Gastrocnemius medialis (tissue), 4 donors: ENCODE data around the gene FRMD3.

Experiments used
- POLR2A ChIP-seq, 2 donors: fragments of 450-650 bp; IDR thresholded peaks; one replicate each; pipeline ENCODE4 v1.6.1; 2017; ENCODE audit warnings: antibody characterized with exemption in 2 of 2, mild to moderate bottlenecking in 2 of 2, moderate library complexity in 2 of 2
- TF ChIP-seq, protein P1 (sequence below), 5 experiments: fragments of 450-650 bp in 3 of 5; fragments of 200-600 bp in 2 of 5; sonication (generic) in 2 of 5; IDR thresholded peaks in 4 of 5; conservative IDR thresholded peaks in 1 of 5; 1 replicate in 4 of 5; 2 replicates in 1 of 5; pipeline ENCODE4 v1.5.1; 2016 to 2019; ENCODE audit warnings: antibody characterized with exemption in 5 of 5, mild to moderate bottlenecking in 3 of 5, moderate library complexity in 3 of 5

DNA sequence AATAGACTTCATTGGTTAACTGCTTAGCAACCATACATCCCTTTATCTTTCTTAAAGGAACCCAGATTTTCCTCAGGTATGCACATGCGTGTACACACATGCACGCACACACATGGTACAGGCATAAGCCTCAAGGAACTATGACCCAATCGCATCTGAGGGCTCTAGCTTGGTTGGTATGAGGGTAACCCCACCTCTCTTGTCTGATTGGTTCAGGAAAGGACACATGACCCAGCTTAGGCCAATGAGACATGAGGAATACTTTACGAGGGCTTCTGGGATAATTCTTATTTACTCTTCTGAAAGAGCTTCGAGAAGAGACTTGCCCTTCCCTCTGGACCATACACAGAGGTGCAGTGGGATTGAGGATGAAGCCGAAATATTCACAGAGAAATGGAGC lies 141.9 kb downstream of the FRMD3 start:
- TF ChIP-seq, protein P1, sequence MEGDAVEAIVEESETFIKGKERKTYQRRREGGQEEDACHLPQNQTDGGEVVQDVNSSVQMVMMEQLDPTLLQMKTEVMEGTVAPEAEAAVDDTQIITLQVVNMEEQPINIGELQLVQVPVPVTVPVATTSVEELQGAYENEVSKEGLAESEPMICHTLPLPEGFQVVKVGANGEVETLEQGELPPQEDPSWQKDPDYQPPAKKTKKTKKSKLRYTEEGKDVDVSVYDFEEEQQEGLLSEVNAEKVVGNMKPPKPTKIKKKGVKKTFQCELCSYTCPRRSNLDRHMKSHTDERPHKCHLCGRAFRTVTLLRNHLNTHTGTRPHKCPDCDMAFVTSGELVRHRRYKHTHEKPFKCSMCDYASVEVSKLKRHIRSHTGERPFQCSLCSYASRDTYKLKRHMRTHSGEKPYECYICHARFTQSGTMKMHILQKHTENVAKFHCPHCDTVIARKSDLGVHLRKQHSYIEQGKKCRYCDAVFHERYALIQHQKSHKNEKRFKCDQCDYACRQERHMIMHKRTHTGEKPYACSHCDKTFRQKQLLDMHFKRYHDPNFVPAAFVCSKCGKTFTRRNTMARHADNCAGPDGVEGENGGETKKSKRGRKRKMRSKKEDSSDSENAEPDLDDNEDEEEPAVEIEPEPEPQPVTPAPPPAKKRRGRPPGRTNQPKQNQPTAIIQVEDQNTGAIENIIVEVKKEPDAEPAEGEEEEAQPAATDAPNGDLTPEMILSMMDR (IDR thresholded peaks at IDR 0.05 in 4 of 5, conservative IDR thresholded peaks at IDR 0.05 in 1 of 5) = no peak
- no peak for TF ChIP-seq POLR2A (IDR thresholded peaks at IDR 0.05)
